DMS153 treated with DMSO at 0.1 percent for 48 hours (cell line): ENCODE measurements around the gene HP1BP3.
"Not testable (repeated sequence)": the region's sequence is repeated elsewhere in the genome, so short reads cannot be mapped to it uniquely, and the experiment has no call there.

Experiments used
- DNase-seq: peaks from one replicate; lab custom pipeline; 2025; ENCODE audit not compliant: unreplicated experiment; lab: John Stamatoyannopoulos, UW

HP1BP3 gene

GRCh38 chr1:20727746-20728316, 59.3 kb downstream of the HP1BP3 start:
- DNase-seq, result no peak

- DNase-seq, result no peak
These were observed 60.0 kb downstream of the HP1BP3 start for GRCh38 chr1:20726932-20727745.

DNA sequence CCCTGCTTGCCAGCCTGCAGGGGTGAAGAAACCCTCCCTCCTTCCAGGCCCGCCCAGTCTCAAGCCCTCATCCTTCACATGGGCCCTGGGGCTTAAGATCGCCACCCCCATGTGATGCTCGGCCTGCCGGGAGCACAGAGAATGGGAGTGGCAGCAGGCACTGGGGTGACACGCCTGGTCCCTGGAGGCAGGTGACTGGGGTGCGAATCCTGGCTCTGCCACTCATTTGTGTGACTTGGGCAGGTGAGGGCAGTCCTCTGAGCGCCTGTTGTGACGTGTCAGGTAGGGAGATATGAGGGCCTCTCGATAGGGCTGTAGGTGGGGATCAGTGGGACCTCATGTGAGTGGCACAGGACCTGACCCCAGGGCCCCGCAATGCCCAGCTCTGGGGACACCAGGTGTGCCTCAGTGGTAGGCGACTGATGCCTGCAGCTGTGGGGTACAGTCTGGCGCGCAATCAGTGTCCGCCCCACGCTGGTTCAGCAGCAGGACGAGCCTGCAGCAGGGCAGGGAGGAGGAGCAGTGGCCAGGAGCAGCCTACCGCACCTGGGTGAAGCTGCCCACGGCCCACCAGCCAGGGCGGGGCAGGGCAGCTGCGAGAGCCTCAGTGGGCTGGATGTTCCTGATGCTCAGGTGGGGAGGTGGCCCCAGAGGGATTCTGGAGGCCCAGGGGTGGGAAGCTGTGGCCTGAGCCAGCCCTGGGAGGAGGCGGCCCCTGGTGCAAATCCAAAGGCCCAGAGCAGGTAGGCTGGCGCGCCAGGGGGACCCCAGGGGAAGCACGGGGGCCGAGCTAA, 60.8 kb downstream of the HP1BP3 start:
- no peak for DNase-seq

- no peak for DNase-seq
These were observed 61.7 kb downstream of the HP1BP3 start for GRCh38 chr1:20725189-20726117.

DNA sequence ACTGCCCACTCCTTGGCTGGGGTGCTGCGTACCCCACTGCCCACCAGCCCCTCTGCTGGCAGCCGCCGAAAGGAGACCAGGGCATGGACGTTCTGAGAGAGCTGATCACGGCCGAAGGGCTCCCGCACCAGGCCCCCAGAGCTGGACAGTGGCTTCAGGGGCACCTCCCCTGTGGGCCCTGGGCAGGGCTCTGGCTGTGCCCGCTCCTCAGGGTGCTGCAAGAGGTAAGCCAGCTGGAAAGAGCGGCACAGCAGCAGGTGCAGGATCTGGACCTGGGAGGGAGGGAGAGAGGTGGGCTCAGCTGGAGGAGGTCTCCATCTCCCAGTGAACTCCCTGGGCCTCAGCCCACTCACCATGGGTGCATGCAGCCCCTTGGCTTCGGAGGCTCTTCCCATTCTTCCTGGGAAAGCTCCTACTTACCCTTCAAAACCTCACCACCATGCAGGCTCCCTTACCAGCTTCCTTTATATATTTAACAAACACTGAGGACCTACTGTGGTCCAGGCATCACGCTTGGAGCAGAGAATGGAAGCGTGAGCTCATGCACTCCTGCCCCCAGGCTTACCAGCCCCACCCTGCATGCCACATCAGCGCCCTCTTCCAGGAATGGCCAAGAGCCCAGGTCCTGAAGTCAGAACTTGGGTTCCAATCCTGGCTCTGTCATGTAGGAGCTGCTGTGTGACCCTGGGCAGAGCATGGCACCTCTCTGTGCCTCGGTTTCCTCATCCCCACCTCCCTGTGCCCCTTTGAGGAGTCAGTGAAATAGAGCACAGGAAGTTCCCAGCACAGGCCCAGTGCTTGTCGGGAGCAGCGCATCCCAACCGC, 62.5 kb downstream of the HP1BP3 start:
- no peak for DNase-seq

DNA sequence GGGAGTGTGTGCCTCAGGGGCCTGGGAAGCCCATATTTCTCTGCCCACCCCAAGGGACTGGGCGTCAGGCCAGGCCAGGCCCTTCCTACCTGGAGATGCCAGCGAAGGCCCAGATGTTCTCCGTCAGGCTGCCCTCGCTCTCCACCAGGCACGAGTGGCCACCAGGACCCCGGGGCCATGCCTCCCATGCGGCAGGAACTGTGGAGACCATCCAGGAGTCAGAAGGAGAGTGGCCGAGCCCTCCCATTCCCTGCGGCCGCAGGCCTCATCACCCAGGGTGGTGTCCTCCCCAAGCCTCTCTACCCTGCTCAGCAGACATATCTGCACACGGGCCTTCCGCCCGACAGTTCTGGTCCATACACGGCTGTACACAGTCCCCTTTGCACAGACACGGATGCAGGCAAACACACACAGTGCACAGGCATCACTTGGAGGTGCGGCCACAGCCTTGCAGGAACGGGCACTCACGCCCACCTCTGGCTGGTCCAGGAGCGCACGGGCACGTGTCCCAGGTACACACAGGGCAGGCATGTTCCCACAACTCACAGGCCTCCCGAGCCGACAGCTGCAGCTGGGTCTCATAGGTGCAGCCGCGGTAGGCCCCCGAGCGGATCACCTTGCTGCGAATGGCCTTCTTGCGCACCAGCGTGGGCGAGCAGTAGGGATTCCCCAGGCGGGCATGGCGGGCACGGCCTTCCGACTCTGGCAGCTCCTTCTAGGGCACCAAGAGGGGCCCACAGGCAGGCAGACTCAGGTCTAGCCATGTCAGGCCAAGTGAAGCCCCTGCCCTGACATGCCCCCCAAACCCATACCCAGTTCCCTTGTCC, 63.4 kb downstream of the HP1BP3 start:
- DNase-seq, result no peak

DNA sequence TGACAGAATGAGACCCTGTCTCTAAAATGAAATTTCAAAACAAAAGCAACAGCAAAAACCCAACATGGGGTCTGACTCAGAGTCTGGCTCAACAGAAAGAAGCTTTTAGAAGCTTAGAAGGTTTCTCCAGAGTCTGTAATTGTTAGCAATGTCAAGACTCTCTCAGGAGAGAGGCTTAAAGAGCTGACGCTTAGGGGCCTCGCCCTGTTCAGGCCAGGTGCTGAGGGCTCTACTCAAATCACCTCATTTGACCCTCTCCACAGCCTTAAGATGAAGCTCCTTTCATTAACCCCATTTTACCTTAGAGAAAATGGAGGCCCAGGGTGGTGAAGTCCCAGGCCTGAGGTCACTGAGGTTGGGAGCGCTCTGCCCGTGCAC, 64.0 kb downstream of the HP1BP3 start:
- DNase-seq, result no peak

- no peak for DNase-seq
These were observed 65.7 kb downstream of the HP1BP3 start for GRCh38 chr1:20721117-20722061.

GRCh38 chr1:20720631-20721091, 66.4 kb downstream of the HP1BP3 start:
- DNase-seq, result no peak

- no peak for DNase-seq
These were observed 67.1 kb downstream of the HP1BP3 start for GRCh38 chr1:20719871-20720620.

DNA sequence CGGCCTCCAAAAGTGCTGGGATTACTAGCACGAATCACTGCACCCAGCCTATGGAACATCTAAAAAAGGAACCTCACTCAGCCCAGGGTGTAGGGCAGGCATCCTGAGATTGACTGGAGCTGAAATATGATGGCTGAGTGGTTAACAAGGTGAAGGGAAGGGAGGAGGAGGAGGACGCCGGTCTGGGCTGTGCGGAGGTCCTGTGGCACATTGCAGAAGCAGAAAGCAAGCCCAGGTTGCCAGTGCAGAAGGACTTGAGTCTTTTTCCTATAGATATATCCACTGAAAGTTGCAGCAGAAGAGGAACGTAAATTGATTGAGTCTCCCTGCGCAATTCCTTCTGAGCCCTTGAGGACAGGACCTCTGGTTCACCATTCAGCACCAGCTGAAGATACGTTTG, 67.8 kb downstream of the HP1BP3 start:
- no peak for DNase-seq

DNA sequence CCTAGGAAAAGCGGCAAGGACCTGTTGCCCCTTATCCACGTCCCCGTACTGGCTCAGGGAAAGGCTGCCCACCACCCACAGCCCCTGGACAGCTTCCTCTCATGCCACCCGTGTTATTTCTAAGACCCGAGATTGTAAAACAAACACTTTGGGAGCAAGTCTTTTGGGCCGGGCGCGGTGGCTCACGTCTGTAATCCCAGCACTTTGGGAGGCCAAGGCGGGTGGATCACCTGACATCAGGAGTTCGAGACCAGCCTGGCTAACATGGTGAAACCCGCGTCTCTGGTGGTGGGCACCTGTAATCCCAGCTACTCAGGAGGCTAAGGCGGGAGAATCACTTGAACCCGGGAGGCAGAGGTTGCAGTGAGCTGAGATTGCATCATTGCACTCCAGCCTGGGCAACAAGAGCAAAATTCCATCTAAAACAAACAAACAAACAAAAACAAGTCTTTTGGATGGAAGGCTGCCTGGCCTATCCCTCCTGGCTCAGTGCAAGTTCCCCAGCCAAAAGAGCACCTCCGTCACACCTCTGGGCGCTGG, 68.7 kb downstream of the HP1BP3 start:
- DNase-seq, result not testable (repeated sequence)

GRCh38 chr1:20717452-20718342, 69.4 kb downstream of the HP1BP3 start, which contains the start of gene KIF17:
KIF17 (minus strand) TSS chr1:20718007; CDS start chr1:20717706, 301 bp downstream.
- DNase-seq, result peak; percentile 35

DNA sequence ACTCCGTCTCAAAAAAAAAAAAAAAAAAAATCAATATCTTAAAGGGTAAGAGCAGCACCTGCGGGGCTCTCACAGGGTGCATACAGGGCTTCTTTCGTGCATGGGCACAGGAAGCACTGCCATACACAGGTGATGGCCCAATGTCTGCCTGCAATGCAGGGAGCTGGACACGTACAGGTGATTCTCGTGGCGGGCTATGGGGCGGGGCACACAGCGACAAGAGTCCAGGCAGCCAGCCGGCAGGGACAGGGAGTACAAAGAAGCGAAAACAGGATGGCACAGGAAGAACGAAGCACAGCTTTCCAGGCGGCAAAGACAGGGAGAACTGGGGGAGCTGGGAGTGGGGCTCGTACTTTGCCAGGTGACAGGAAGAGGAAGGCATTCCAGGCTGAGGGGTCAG, 70.9 kb downstream of the HP1BP3 start:
- no peak for DNase-seq

GRCh38 chr1:20715406-20715805, 71.7 kb downstream of the HP1BP3 start:
- DNase-seq, result no peak

DNA sequence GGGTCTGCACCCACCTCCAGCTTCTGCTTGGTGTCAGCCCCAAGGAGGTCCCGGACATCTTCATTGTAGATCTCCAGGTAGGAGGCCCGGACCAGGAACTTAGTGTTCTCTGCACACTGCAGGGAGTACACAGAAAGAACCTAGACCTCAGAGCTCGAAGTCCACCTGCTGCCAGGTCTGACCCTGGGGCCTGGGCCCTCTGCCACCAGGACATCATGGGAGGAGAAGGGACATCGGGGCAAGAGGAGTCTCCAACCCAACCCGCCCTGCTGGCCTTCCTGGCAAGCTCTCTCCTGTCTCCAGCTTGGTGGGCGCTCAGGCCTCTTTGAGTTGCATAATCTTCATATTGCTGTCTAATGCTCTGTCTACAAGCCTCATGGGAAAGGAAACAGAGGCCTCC, 73.7 kb downstream of the HP1BP3 start:
- DNase-seq, result no peak
